Cardiac muscle cell (in vitro differentiated cells and primary cell): ENCODE results near the gene RABEP1. TPM values are rescaled to one million over a fixed set of nuclear protein-coding genes. Genes with fewer than 3 reads are reported as not detected.

Experiments
- DNase-seq, 2 donors: peaks; one replicate each; pipeline versions ENCODE4 v3.0.0 to v3.0.0-alpha.2; 2010 to 2017; ENCODE audit warnings: low read depth in 1 of 2, low spot score in 1 of 2
- H3K27ac ChIP-seq: fragments of 200-600 bp; sonication (generic); 2 replicates; pipeline ENCODE4 v1.5.1; 2016
- H3K27me3 ChIP-seq: fragments of 200-600 bp; sonication (generic); 2 replicates; pipeline ENCODE4 v1.6.0; 2016; ENCODE audit warnings: control low read depth
- H3K36me3 ChIP-seq: fragments of 200-600 bp; sonication (generic); 2 replicates; pipeline ENCODE4 v1.5.1; 2016; ENCODE audit warnings: control low read depth
- H3K4me1 ChIP-seq: fragments of 200-600 bp; sonication (generic); 2 replicates; pipeline ENCODE4 v1.8.1; 2017; ENCODE audit warnings: low read depth, mild to moderate bottlenecking, mixed run types
- H3K4me3 ChIP-seq: fragments of 200-600 bp; sonication (generic); 2 replicates; pipeline ENCODE4 v1.5.1; 2016; ENCODE audit warnings: mild to moderate bottlenecking
- H3K9me3 ChIP-seq: fragments of 200-600 bp; sonication (generic); 2 replicates; pipeline ENCODE4 v1.5.1; 2017; ENCODE audit warnings: low read depth, mild to moderate bottlenecking, control low read depth
- polyA plus RNA-seq: library from polyadenylated mRNA; unstranded; fragments of >200 nt; fragmentation: Nextera tagmentation; extraction: Ambion mirVana; gene quantifications from 2 replicates; pipeline ENCODE4 v1.2.1, GENCODE V29; 2016
- total RNA-seq: library from RNA; depleted of rRNA; stranded (reverse); fragments of >200 nt; gene quantifications from 2 replicates; pipeline ENCODE4 v1.2.3, GENCODE V29; 2016
- TF ChIP-seq, protein P1 (sequence below): IDR thresholded peaks from 2 replicates; pipeline ENCODE4 v1.5.1; 2012; ENCODE audit warnings: low read depth, mild to moderate bottlenecking, low read length

RABEP1 gene
- total and polyA plus RNA-seq, 2 experiments from 2014 or later, result 36.0 to 37.5 TPM

GRCh38 chr17:5254414-5254813 is 27.7 kb upstream of the RABEP1 start:
- no peaks in the 10 kb centered on the region for H3K36me3 ChIP-seq
- TF ChIP-seq, protein P1, sequence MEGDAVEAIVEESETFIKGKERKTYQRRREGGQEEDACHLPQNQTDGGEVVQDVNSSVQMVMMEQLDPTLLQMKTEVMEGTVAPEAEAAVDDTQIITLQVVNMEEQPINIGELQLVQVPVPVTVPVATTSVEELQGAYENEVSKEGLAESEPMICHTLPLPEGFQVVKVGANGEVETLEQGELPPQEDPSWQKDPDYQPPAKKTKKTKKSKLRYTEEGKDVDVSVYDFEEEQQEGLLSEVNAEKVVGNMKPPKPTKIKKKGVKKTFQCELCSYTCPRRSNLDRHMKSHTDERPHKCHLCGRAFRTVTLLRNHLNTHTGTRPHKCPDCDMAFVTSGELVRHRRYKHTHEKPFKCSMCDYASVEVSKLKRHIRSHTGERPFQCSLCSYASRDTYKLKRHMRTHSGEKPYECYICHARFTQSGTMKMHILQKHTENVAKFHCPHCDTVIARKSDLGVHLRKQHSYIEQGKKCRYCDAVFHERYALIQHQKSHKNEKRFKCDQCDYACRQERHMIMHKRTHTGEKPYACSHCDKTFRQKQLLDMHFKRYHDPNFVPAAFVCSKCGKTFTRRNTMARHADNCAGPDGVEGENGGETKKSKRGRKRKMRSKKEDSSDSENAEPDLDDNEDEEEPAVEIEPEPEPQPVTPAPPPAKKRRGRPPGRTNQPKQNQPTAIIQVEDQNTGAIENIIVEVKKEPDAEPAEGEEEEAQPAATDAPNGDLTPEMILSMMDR, result no peak
- DNase-seq, result no peak
- no peaks in the 10 kb centered on the region for H3K9me3 ChIP-seq
- H3K27ac ChIP-seq, result no peak overlapping the region
- no peaks in the 10 kb centered on the region for H3K27me3 ChIP-seq
- peaks cover 9% of the 10 kb centered on the region for H3K4me1 ChIP-seq
- H3K4me3 ChIP-seq, result no peak overlapping the region

GRCh38 chr17:5254903-5255521 is 27.1 kb upstream of the RABEP1 start:
- H3K36me3 ChIP-seq, result no peaks in the 10 kb centered on the region
- H3K9me3 ChIP-seq, result no peaks in the 10 kb centered on the region
- H3K4me3 ChIP-seq, result no peak overlapping the region
- no peak for DNase-seq
- TF ChIP-seq, protein P1, result no peak
- peaks cover 9% of the 10 kb centered on the region for H3K4me1 ChIP-seq
- no peaks in the 10 kb centered on the region for H3K27me3 ChIP-seq
- peak overlapping the region; percentile 1 for H3K27ac ChIP-seq

GRCh38 chr17:5257124-5257523 is 25.0 kb upstream of the RABEP1 start:
- Histone ChIP-seq H3K27ac (no peak overlapping the region), H3K36me3 (no peaks in the 10 kb centered on the region), H3K4me3 (no peak overlapping the region), H3K4me1 (peaks cover 9% of the 10 kb centered on the region), H3K27me3 (no peaks in the 10 kb centered on the region), H3K9me3 (no peaks in the 10 kb centered on the region)
- TF ChIP-seq, protein P1, result no peak
- no peak for DNase-seq

GRCh38 chr17:5260542-5260941 is 21.5 kb upstream of the RABEP1 start:
- no peak for DNase-seq
- Histone ChIP-seq H3K4me1 (peaks cover under 1% of the 10 kb centered on the region), H3K27me3 (no peaks in the 10 kb centered on the region), H3K9me3 (no peaks in the 10 kb centered on the region), H3K4me3 (no peak overlapping the region), H3K27ac (no peak overlapping the region), H3K36me3 (no peaks in the 10 kb centered on the region)
- TF ChIP-seq, protein P1, result no peak

GRCh38 chr17:5262416-5262991 is 19.6 kb upstream of the RABEP1 start:
- Histone ChIP-seq H3K27me3 (no peaks in the 10 kb centered on the region), H3K36me3 (no peaks in the 10 kb centered on the region), H3K4me1 (no peaks in the 10 kb centered on the region), H3K4me3 (no peak overlapping the region), H3K9me3 (no peaks in the 10 kb centered on the region), H3K27ac (no peak overlapping the region)
- DNase-seq, result no peak
- TF ChIP-seq, protein P1, result no peak
